ENCODE results near the gene TRIM41.
"Not testable (repeated sequence)": the region's sequence is repeated elsewhere in the genome, so short reads cannot be mapped to it uniquely, and the experiment has no call there.

The TRIM41 gene

GRCh38 chr5:181207214-181207959 is 15.7 kb upstream of the TRIM41 start:
- no peak for FAIRE-seq
- no peak for TF ChIP-seq CTCF (IDR thresholded peaks at IDR 0.05; ENCODE audit: insufficient read depth, missing control alignments)
- no peak for DNase-seq (ENCODE audit: insufficient read length, low spot score)

GRCh38 chr5:181207960-181208253 is 15.2 kb upstream of the TRIM41 start:
- TF ChIP-seq CTCF (IDR thresholded peaks at IDR 0.05; ENCODE audit: insufficient read depth, missing control alignments) = no peak
- DNase-seq (ENCODE audit: insufficient read length, low spot score) (no peak), FAIRE-seq (no peak)

DNA sequence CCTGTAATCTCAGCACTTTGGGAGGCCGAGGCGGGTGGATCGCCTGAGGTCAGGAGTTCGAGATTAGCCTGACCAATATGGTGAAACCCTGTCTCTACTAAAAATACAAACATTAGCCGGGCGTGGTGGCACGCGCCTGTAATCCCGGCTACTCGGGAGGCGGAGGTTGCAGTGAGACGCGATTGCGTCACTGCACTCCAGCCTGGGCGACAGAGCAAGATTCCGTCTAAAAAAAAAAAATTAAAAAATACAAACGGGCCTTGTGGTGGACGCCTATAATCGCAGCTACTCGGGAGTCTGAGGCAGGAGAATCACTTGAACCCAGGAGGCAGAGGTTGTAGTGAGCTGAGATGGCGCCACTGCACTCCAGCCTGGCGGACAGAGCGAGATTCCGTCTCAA is 14.1 kb upstream of the TRIM41 start:
- not testable (repeated sequence) for FAIRE-seq; DNase-seq (ENCODE audit: insufficient read length, low spot score)

- not testable (repeated sequence) for DNase-seq (ENCODE audit: insufficient read length, low spot score); FAIRE-seq
Observed at GRCh38 chr5:181210148-181210547, 12.9 kb upstream of the TRIM41 start.

GRCh38 chr5:181210698-181211097 is 12.4 kb upstream of the TRIM41 start:
- FAIRE-seq; DNase-seq (ENCODE audit: insufficient read length, low spot score): not testable (repeated sequence)

DNA sequence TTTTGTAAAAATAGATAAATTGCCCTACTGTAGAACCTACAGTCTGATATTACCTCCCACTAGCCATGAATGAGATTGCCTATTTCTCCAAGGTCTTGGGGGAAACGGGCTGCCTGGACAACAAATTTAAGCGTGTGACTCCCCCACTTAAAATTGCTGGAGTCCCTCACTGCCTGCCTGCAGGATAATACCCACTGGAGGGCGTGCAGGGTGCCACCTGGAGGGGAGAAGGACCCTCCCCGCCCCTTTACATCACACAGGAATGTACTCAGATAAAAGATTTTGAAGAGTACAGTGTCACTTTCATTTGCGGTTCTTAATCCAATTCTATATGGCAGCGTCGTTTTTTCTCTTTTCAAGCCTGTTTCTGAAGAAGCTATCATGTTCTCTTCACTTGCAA is 11.9 kb upstream of the TRIM41 start:
- DNase-seq (ENCODE audit: insufficient read length, low spot score) (no peak), FAIRE-seq (no peak)
- TF ChIP-seq CTCF (IDR thresholded peaks at IDR 0.05; ENCODE audit: insufficient read depth, missing control alignments) = no peak

- no peak for TF ChIP-seq CTCF (IDR thresholded peaks at IDR 0.05; ENCODE audit: insufficient read depth, missing control alignments)
- FAIRE-seq (no peak), DNase-seq (ENCODE audit: insufficient read length, low spot score) (no peak)
Observed at GRCh38 chr5:181212080-181212479, 11.0 kb upstream of the TRIM41 start.

GRCh38 chr5:181212934-181213333 is 10.1 kb upstream of the TRIM41 start:
- TF ChIP-seq CTCF (IDR thresholded peaks at IDR 0.05; ENCODE audit: insufficient read depth, missing control alignments) = no peak
- FAIRE-seq = no peak
- no peak for DNase-seq (ENCODE audit: insufficient read length, low spot score)

DNA sequence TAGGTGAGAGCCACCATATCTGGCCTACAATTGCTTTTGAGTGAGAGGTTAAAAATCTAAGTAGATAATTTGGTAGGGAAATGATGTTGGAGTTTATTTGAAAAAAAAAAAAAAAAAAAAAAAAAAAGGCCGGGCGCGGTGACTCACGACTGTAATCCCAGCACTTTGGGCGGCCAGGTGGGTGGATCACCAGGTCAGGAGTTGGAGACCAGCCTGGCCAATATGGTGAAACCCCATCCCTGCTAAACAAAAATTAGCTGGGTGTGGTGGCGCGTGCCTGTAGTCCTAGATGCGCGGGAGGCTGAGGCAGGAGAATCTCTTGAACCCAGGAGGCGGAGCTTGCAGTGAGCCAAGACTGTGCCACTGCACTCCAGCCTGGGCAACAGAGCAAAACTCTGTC is 8.8 kb upstream of the TRIM41 start:
- FAIRE-seq; DNase-seq (ENCODE audit: insufficient read length, low spot score): not testable (repeated sequence)
